Stimulated activated CD4-positive, alpha-beta T cell treated with anti-CD3 and anti-CD28 coated beads, Interleukin-12 subunit alpha, Interleukin-12 subunit beta, amount 100 ng/mL, for 48 hours (primary cell): ENCODE results near the gene TNIK.

Source experiments
- DNase-seq, 3 donors: peaks; one replicate each; pipeline ENCODE4 v3.0.0-alpha.2; 2020; ENCODE audit warnings: low read depth in 2 of 3, low spot score in 1 of 3

The TNIK gene

GRCh38 chr3:171234298-171235010, 225.8 kb downstream of the TNIK start:
- no peak for DNase-seq

DNA sequence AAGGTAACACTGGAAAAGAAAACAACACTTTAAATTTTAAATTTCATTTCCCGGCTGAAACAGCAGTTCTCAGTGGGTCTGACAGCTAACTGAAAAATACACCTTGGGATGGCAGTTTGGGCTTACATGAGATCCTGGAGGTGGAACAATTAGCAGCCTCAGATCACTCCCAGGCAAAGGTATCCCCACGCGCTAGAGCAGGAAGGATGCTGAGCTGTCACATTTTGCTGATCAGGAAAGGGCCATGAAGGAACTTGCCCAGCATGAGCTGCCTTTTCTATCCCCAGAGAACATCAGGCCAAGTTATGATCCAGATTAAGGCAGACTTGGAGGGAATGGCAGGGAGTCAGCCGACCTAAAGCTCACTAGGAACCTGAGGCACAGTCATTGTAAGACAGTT, 228.8 kb downstream of the TNIK start:
- no peak for DNase-seq

DNA sequence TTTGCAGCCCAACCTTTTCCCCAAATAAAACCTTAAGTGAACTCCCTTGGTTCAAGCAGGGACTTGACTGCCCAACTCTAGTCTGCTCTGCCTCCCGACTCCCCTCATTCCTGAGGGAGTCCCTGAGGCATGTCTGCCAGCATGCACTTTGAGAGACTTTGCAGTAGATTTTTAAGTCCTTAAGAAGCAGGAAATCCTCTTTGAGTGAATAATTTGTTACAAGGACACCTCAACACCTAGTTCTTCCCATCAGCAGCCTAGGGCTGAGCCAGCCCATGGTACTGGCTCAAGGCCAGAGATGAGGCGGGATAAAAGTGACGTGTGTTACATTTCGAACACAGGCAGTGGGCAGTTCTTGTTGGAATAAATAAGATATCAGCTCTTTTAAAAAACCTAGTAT, 229.3 kb downstream of the TNIK start:
- DNase-seq, result no peak

GRCh38 chr3:171229173-171229572, 231.0 kb downstream of the TNIK start:
- DNase-seq, result no peak

DNA sequence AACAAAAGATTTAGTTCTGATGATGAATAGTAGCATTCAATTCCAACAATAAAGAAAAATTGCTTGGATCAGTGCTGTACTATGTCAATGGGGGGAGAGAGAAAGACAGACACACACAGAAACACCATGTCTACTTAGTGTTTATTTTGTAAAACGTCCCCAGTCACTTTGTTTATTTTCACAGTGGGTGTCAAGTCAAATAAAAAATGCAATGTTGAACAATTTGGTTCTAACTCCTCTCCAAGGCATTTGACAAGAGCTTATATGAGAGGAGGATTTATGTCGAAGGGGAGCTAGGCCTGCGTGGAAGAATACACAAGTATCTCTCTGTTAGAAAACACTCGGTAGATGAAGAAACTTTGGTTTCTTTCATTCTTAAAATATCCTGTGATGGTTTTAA, 232.0 kb downstream of the TNIK start:
- no peak for DNase-seq

- no peak for DNase-seq
Measured at GRCh38 chr3:171227828-171228227, 232.4 kb downstream of the TNIK start.

DNA sequence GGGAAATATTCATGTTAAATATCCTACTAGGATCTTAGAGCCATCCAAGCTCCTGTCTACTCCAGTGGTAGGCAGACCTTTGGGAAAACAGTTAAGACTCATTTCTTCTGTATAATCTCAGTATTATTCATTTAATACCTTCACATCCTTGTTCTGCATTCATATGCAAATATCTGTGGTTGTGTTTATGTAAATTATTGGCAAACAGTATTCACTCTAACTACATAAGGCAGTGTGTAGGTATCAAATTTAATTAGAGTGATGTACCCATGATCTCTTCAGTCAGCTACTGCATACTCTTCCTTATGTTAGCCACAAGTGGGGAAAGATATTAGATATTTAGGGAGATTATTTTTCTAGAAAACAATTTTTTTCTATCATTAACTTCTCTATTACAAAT, 232.8 kb downstream of the TNIK start:
- no peak for DNase-seq

GRCh38 chr3:171226794-171227193, 233.4 kb downstream of the TNIK start:
- no peak for DNase-seq

GRCh38 chr3:171225708-171226107, 234.5 kb downstream of the TNIK start:
- DNase-seq, result no peak

DNA sequence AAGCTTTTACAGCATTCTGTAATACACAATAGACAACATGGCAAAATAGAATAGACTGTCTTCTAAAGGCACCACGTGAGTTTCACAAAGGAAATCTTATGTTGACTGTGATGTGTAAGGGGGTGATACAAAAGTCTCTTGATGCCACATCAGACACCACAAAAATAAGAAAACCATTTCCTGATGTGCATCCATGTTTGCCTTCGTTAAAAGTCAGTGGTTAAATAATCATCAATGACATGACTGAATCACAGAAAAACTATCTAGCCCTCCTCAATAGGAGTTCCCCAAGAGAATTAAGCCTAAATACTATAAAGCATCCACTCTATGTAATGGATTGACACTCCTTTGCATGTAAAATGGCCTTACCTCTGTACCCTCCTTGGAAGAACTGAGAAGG, 235.0 kb downstream of the TNIK start:
- no peak for DNase-seq

DNA sequence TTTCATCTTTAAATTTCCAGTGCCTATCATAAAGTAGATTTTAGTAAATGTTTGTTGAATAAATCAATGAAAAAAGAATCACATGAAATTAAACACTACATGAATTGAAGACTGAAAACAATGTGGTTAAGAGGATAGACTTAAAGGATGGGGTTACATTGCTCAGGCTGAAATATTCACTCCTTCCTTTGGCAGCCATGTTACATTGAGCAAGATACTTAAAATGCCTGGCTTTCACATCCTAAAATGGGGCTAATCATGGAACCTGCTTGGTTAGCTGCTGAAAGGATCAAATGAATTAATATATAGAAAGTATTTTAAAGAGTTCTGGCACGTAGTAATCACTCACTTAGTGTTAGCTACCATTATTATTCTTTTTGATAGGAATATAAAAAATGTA, 236.8 kb downstream of the TNIK start:
- DNase-seq, result no peak

- DNase-seq, result no peak
Measured at GRCh38 chr3:171222995-171223394, 237.2 kb downstream of the TNIK start.

- DNase-seq, result no peak
Measured at GRCh38 chr3:171221597-171221996, 238.6 kb downstream of the TNIK start.

- no peak for DNase-seq
Measured at GRCh38 chr3:171221104-171221503, 239.1 kb downstream of the TNIK start.

DNA sequence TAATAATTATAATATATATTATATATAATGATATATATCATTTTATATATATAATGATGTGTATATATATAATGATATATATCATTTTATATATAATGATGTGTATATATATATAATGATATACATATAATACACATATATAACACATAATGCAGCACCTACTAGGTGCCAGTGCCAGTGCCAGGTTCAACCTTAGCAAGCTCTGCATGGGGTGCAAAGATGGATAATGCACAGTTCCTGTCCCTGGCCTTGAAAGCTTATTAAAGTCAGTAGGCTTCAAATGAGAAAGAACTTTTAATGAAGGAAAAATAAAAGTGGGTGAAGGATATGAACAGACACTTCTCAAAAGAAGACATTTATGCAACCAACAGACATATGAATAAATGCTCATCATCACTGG, 240.9 kb downstream of the TNIK start:
- no peak for DNase-seq

GRCh38 chr3:171218069-171218468, 242.1 kb downstream of the TNIK start:
- no peak for DNase-seq

- no peak for DNase-seq
Measured at GRCh38 chr3:171213907-171214306, 246.3 kb downstream of the TNIK start.

DNA sequence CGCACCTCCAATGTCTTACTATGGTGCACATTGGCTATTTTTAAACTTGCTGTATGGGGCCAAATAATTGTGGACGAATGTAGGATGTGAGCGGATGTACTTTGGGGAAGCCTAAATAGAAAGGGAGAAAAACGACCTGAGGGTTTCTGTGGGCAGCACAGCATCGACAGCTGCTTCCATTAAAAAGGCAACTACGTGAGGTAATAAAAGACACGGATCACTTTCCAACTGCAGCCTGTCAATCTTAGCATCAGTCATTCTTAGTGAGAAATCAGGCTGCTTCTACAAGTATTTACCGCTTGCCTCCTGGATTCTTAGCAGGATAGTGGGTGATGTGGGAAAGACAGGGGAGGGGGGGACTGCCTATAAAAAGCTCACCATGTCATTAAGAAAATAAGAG, 247.0 kb downstream of the TNIK start:
- no peak for DNase-seq

GRCh38 chr3:171212648-171213047, 247.6 kb downstream of the TNIK start:
- DNase-seq, result no peak

- no peak for DNase-seq
Measured at GRCh38 chr3:171206283-171206682, 253.9 kb downstream of the TNIK start.

- no peak for DNase-seq
Measured at GRCh38 chr3:171204942-171205341, 255.3 kb downstream of the TNIK start.

DNA sequence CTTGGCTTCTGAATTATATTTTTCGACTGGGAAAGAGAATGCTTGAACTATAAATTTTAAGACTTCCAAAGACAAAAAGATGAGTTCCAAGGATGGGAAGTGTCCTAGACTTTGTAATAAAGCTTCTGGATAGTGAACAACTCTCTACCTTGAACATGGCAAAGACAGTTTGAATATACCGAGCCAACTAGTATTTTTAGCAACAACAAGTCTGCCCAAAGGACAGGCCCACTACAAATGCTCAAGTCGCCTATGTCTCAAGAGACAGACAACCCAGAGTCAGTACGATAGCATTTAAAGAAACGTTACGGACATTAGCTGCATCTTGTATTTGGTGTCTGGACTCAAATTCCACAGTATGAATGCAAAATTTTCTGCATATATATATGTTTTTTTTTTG, 258.4 kb downstream of the TNIK start:
- no peak for DNase-seq

GRCh38 chr3:171200750-171201088, 259.5 kb downstream of the TNIK start:
- DNase-seq, result no peak
